GM12892 (cell line): ENCODE measurements around the gene IL37.

Experiments used
- POLR2A ChIP-seq: IDR thresholded peaks from 2 replicates; pipeline ENCODE4 v1.6.1; 2011; ENCODE audit warnings: low read depth, low read length, control low read depth
- POLR2AphosphoS5 ChIP-seq: IDR thresholded peaks from 2 replicates; pipeline ENCODE4 v1.6.1; 2011; ENCODE audit warnings: low read depth, low read length, control low read depth

- TF ChIP-seq POLR2AphosphoS5 (no peak), POLR2A (no peak)
Measured at GRCh38 chr2:112916145-112916571, 5.2 kb downstream of the IL37 start.
